Ishikawa (cell line): ENCODE measurements around the gene ARID2.

Experiments
- CREB1 ChIP-seq: IDR thresholded peaks from 2 replicates; pipeline ENCODE4 v1.6.1; 2012; ENCODE audit warnings: low read depth
- EP300 ChIP-seq: IDR thresholded peaks from 2 replicates; pipeline ENCODE4 v1.6.1; 2012; ENCODE audit warnings: borderline replicate concordance
- FOXM1 ChIP-seq: IDR thresholded peaks from 2 replicates; pipeline ENCODE4 v1.6.1; 2012; ENCODE audit warnings: low read depth, borderline replicate concordance
- MAX ChIP-seq: IDR thresholded peaks from 2 replicates; pipeline ENCODE4 v1.6.1; 2012
- RAD21 ChIP-seq: IDR thresholded peaks from 2 replicates; pipeline ENCODE4 v1.6.1; 2012; ENCODE audit warnings: low read depth
- REST ChIP-seq: IDR thresholded peaks from 2 replicates; pipeline ENCODE4 v1.6.1; 2012; ENCODE audit warnings: low read depth, mild to moderate bottlenecking
- TAF1 ChIP-seq: IDR thresholded peaks from 2 replicates; pipeline ENCODE4 v1.6.1; 2012; ENCODE audit warnings: low read depth, mild to moderate bottlenecking
- TCF12 ChIP-seq: IDR thresholded peaks from 2 replicates; pipeline ENCODE4 v1.6.1; 2012; ENCODE audit warnings: low read depth
- TEAD4 ChIP-seq: IDR thresholded peaks from 2 replicates; pipeline ENCODE4 v1.6.1; 2012
- YY1 ChIP-seq: IDR thresholded peaks from 2 replicates; pipeline ENCODE4 v1.6.1; 2012; ENCODE audit warnings: low read depth
- TF ChIP-seq, protein P1 (sequence below): IDR thresholded peaks from 2 replicates; pipeline ENCODE4 v1.6.1; 2012

GRCh38 chr12:45730348-45731189 is 1.1 kb downstream of the ARID2 start:
- TF ChIP-seq TAF1 (0 out of 2 replicates have a peak, but pooled peaks have one; percentile 10), CREB1 (no peak), FOXM1 (no peak), MAX (0 out of 2 replicates have a peak, but pooled peaks have one; percentile 26), REST (no peak), TEAD4 (no peak), YY1 (0 out of 2 replicates have a peak, but pooled peaks have one; percentile 9), EP300 (no peak), TCF12 (no peak), RAD21 (no peak)
- TF ChIP-seq, protein P1, sequence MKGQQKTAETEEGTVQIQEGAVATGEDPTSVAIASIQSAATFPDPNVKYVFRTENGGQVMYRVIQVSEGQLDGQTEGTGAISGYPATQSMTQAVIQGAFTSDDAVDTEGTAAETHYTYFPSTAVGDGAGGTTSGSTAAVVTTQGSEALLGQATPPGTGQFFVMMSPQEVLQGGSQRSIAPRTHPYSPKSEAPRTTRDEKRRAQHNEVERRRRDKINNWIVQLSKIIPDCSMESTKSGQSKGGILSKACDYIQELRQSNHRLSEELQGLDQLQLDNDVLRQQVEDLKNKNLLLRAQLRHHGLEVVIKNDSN, result no peak
